Nephron (organoid): ENCODE measurements around the gene HPCAL1.

Source experiments
- H3K27ac Mint-ChIP-seq, 3 experiments: 2 replicates each; pipeline ENCODE4 v1.8.0; 2020; ENCODE audit warnings: mixed read lengths in 3 of 3, mild to moderate bottlenecking in 2 of 3, moderate library complexity in 1 of 3
- H3K27me3 Mint-ChIP-seq: 2 replicates; pipeline ENCODE4 v1.8.0; 2021; ENCODE audit warnings: low read depth, mild to moderate bottlenecking, moderate library complexity, mixed read lengths
- H3K36me3 Mint-ChIP-seq: 2 replicates; pipeline ENCODE4 v1.8.0; 2020; ENCODE audit warnings: low read depth, mixed read lengths
- H3K4me1 Mint-ChIP-seq: 2 replicates; pipeline ENCODE4 v1.8.0; 2020; ENCODE audit warnings: mixed read lengths
- H3K4me3 Mint-ChIP-seq, 3 experiments: 2 replicates each; pipeline ENCODE4 v1.8.0; 2020; ENCODE audit warnings: mild to moderate bottlenecking in 3 of 3, mixed read lengths in 3 of 3, moderate library complexity in 2 of 3
- H3K9me3 Mint-ChIP-seq: 2 replicates; pipeline ENCODE4 v1.8.0; 2020; ENCODE audit warnings: mixed read lengths
- TF ChIP-seq, protein P1 (sequence below), 3 experiments: fragments of 200-600 bp; sonication (generic); IDR thresholded peaks; one replicate each; pipeline ENCODE4 v1.5.0; 2021; ENCODE audit warnings: antibody characterized with exemption in 3 of 3; ENCODE audit not compliant: unreplicated experiment in 3 of 3

HPCAL1 gene

DNA sequence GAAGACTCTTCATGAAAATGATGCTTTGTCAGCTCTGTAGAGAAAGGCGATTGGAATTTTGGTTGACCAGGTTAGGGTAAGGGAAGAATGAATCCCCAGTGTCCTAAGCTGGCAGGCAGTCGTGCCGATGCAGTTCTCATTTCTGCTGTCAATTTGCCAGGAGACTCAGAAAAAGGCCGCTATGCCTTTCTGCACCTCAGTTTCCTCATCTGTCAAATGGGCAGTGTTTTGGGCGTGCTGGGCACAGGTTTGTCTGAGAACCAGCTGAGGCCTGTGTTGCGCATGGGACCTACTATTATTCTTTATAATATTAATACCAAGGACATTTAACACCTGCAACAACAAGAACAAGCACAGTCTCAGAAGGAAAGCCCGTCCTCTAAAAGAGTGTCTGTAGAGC is 50.3 kb downstream of the HPCAL1 start:
- H3K4me3 Mint-ChIP-seq: no peak overlapping the region
- H3K9me3 Mint-ChIP-seq: no peaks in the 10 kb centered on the region
- no peak overlapping the region for H3K27ac Mint-ChIP-seq
- TF ChIP-seq, protein P1, sequence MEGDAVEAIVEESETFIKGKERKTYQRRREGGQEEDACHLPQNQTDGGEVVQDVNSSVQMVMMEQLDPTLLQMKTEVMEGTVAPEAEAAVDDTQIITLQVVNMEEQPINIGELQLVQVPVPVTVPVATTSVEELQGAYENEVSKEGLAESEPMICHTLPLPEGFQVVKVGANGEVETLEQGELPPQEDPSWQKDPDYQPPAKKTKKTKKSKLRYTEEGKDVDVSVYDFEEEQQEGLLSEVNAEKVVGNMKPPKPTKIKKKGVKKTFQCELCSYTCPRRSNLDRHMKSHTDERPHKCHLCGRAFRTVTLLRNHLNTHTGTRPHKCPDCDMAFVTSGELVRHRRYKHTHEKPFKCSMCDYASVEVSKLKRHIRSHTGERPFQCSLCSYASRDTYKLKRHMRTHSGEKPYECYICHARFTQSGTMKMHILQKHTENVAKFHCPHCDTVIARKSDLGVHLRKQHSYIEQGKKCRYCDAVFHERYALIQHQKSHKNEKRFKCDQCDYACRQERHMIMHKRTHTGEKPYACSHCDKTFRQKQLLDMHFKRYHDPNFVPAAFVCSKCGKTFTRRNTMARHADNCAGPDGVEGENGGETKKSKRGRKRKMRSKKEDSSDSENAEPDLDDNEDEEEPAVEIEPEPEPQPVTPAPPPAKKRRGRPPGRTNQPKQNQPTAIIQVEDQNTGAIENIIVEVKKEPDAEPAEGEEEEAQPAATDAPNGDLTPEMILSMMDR (IDR thresholded peaks at IDR 0.05; ENCODE audit: unreplicated experiment in 3 of 3): no peak
- no peaks in the 10 kb centered on the region for H3K36me3 Mint-ChIP-seq
- peaks cover 19% of the 10 kb centered on the region for H3K4me1 Mint-ChIP-seq
- peaks cover 26% of the 10 kb centered on the region for H3K27me3 Mint-ChIP-seq

DNA sequence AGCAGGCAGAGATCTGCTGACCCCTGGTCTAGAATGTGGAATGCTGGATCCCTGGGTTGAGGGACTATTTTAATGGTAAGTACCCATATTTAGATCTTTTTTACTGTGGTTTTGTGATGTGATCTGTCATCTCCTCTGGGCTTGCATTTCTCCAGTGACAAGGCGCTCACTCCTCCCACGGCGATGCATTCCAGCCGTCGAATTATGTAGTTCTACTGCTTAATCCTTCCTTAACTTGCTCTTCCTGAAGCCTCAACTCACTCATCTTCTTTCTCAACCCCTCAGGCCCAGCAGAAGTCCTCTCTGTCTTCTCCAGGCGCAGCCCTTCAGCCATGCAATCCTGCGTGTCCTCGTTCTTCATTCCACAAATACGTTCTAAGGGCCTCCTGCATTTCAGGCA is 51.2 kb downstream of the HPCAL1 start:
- no peaks in the 10 kb centered on the region for H3K36me3 Mint-ChIP-seq
- H3K9me3 Mint-ChIP-seq: no peaks in the 10 kb centered on the region
- H3K4me1 Mint-ChIP-seq: peaks cover 19% of the 10 kb centered on the region
- TF ChIP-seq, protein P1 (IDR thresholded peaks at IDR 0.05; ENCODE audit: unreplicated experiment in 3 of 3): no peak
- peaks cover 28% of the 10 kb centered on the region for H3K27me3 Mint-ChIP-seq
- H3K4me3 Mint-ChIP-seq: no peak overlapping the region
- H3K27ac Mint-ChIP-seq: no peak overlapping the region

- Mint-ChIP-seq H3K4me3 (no peak overlapping the region), H3K27me3 (peaks cover 28% of the 10 kb centered on the region), H3K27ac (no peak overlapping the region), H3K9me3 (no peaks in the 10 kb centered on the region), H3K36me3 (no peaks in the 10 kb centered on the region), H3K4me1 (peaks cover 19% of the 10 kb centered on the region)
- TF ChIP-seq, protein P1 (IDR thresholded peaks at IDR 0.05; ENCODE audit: unreplicated experiment in 3 of 3): no peak
Measured at GRCh38 chr2:10354399-10354798, 51.7 kb downstream of the HPCAL1 start.

- Mint-ChIP-seq H3K27me3 (peaks cover 28% of the 10 kb centered on the region), H3K4me3 (no peak overlapping the region), H3K4me1 (peaks cover 20% of the 10 kb centered on the region), H3K27ac (peak overlapping the region; percentile 45 to 60 (median 52)), H3K36me3 (no peaks in the 10 kb centered on the region), H3K9me3 (no peaks in the 10 kb centered on the region)
- TF ChIP-seq, protein P1 (IDR thresholded peaks at IDR 0.05; ENCODE audit: unreplicated experiment in 3 of 3): no peak
Measured at GRCh38 chr2:10355471-10356438, 53.1 kb downstream of the HPCAL1 start.

DNA sequence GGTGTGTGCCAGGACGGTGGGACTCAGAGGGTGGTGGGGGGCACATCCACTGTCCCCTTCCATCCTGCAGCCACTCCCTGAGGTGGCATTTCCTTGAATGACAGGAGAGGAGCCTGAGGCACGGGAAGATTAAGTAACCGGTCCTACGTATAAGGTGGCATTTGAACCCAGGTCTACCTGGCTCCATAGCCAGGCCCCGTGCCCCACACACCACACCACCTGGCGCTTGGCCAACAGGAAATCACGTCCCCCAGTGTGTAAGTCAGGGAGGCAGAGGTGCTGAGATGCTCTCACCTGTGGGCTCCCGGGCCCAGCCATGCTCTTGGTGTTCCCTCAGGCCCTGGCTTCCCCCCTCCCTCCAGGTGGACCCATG is 53.7 kb downstream of the HPCAL1 start:
- peak overlapping the region in 1 of 3 experiments; percentile 52 for H3K27ac Mint-ChIP-seq
- peaks cover 26% of the 10 kb centered on the region for H3K4me1 Mint-ChIP-seq
- no peak overlapping the region for H3K4me3 Mint-ChIP-seq
- TF ChIP-seq, protein P1 (IDR thresholded peaks at IDR 0.05; ENCODE audit: unreplicated experiment in 3 of 3): no peak
- peaks cover 28% of the 10 kb centered on the region for H3K27me3 Mint-ChIP-seq
- no peaks in the 10 kb centered on the region for H3K36me3 Mint-ChIP-seq
- no peaks in the 10 kb centered on the region for H3K9me3 Mint-ChIP-seq
